Measurements from ENCODE around the gene DGKI.

DNA sequence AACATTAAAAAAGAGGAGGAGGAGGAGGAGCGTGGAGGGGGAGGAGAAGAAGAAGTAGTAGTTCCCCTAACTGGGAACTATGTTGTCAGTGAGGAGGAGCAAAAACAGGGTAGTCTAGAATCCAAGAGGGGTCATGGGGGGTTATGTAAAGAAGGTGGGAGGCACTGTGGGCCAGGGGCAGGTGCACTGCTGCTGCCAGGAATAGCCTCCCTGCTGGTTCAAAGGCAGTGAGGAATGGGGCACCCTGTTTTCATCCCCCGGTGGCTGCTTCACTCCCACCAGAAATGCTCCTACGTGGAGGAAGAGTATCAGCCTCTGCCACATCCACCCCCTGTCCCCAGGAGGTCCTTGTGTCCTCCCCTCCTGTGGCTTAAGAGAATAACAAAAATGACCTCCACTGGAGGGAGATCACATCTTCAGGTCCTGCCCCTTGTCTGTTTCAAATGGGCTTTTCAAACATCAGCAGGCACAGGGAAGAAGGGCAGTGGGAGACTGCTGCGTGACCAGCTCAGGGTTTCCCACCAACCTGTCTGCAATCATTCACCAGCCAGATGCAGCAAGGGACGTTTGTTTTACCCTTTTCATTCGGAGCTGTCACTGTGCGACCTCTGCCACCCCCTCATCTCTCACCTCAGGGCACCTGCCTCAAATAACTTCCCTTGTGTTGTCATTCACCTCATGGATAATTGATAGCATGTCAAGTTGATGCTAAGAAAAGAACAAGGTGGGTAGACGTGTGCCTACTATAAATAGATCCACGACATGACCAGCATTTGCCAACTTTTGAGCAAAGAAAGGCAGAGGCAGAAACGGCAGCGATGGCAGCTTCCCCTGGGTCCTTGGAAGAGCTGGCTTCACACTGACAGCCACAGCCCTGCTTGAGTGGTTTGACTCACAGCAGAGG is 92.6 kb downstream of the DGKI start:
- TF ChIP-seq CTCF (conservative IDR thresholded peaks at IDR 0.05 in 1 of 2, IDR thresholded peaks at IDR 0.05 in 1 of 2; ENCODE audit: low read depth in 1 of 2, low read length in 2 of 2) (no peak), EZH2 (IDR thresholded peaks at IDR 0.05; ENCODE audit: low read length, missing control alignments) (no peak)
